WTC11 (cell line): ENCODE measurements around the gene PLCG1. TPM values are rescaled to one million over a fixed set of nuclear protein-coding genes. Genes with fewer than 3 reads are reported as not detected.
A peak's percentile ranks its signal among the peaks of the same experiment; 100 is the strongest.

Experiments
- ATAC-seq: fragments of 200-7000 bp; cut with Tn5 transposase; 2 replicates; pipeline ENCODE4 v1.10.0; 2021; ENCODE audit warnings: mild to moderate bottlenecking, moderate library complexity
- CTCF ChIA-PET: fragments of 300-600 bp; sonication (Branson Sonifier 250); formaldehyde crosslinking; loops from one replicate; lab custom pipeline; 2021; ENCODE audit warnings: antibody characterized with exemption; lab: Charles Lee
- POLR2A ChIA-PET: fragments of 350-600 bp; sonication (Branson Sonifier 250); formaldehyde crosslinking; loops from one replicate; lab custom pipeline; 2021; ENCODE audit warnings: antibody characterized with exemption; lab: Charles Lee
- DNase-seq: peaks from one replicate; pipeline ENCODE4 v3.0.0; 2021; ENCODE audit warnings: low spot score
- H3K27ac Mint-ChIP-seq: 2 replicates; pipeline ENCODE4 v1.8.0; 2021; ENCODE audit warnings: mixed read lengths
- H3K27me3 Mint-ChIP-seq: 2 replicates; pipeline ENCODE4 v1.8.0; 2021; ENCODE audit warnings: low read depth, mild to moderate bottlenecking, moderate library complexity, mixed read lengths
- H3K36me3 Mint-ChIP-seq: 2 replicates; pipeline ENCODE4 v1.8.0; 2021; ENCODE audit warnings: mixed read lengths
- H3K4me1 Mint-ChIP-seq: 2 replicates; pipeline ENCODE4 v1.8.0; 2022; ENCODE audit warnings: mixed read lengths
- H3K4me3 Mint-ChIP-seq: 2 replicates; pipeline ENCODE4 v1.8.0; 2021; ENCODE audit warnings: mild to moderate bottlenecking, moderate library complexity, mixed read lengths
- H3K9me3 Mint-ChIP-seq: 2 replicates; pipeline ENCODE4 v1.8.0; 2021; ENCODE audit warnings: mixed read lengths
- ELF4 ChIP-seq: sonication (generic); formaldehyde crosslinking; IDR thresholded peaks from 2 replicates; pipeline ENCODE4 v1.8.1; 2022; ENCODE audit warnings: low read depth, mild to moderate bottlenecking, moderate library complexity, missing genetic modification reagents
- HMGA2 ChIP-seq: fragments of 250-450 bp; sonication (Bioruptor Pico); IDR thresholded peaks from 2 replicates; pipeline ENCODE4 v1.4.0; 2021; ENCODE audit warnings: mild to moderate bottlenecking, moderate library complexity
- IRF2 ChIP-seq: sonication (generic); formaldehyde crosslinking; IDR thresholded peaks from 2 replicates; pipeline ENCODE4 v1.8.0; 2022; ENCODE audit warnings: low read depth, missing genetic modification reagents, borderline replicate concordance
- MYBL2 ChIP-seq: sonication (generic); formaldehyde crosslinking; IDR thresholded peaks from 2 replicates; pipeline ENCODE4 v1.8.1; 2023; ENCODE audit warnings: mild to moderate bottlenecking, moderate library complexity, missing genetic modification reagents
- NR3C1 ChIP-seq: sonication (generic); formaldehyde crosslinking; conservative IDR thresholded peaks from 2 replicates; pipeline ENCODE4 v1.8.1; 2023; ENCODE audit warnings: low read depth, mild to moderate bottlenecking, missing genetic modification reagents
- OVOL2 ChIP-seq: fragments of 250-450 bp; sonication (Bioruptor Pico); IDR thresholded peaks from 2 replicates; pipeline ENCODE4 v1.9.0; 2021; ENCODE audit warnings: mild to moderate bottlenecking, borderline replicate concordance
- TCF7 ChIP-seq: sonication (generic); formaldehyde crosslinking; IDR thresholded peaks from 2 replicates; pipeline ENCODE4 v1.8.0; 2022; ENCODE audit warnings: mild to moderate bottlenecking, low read depth, missing genetic modification reagents, moderate library complexity
- ZBTB21 ChIP-seq: sonication (generic); formaldehyde crosslinking; IDR thresholded peaks from 2 replicates; pipeline ENCODE4 v1.8.1; 2023; ENCODE audit warnings: mild to moderate bottlenecking, missing genetic modification reagents, borderline replicate concordance
- ZNF396 ChIP-seq: fragments of 250-450 bp; sonication (Bioruptor Pico); IDR thresholded peaks from 2 replicates; pipeline ENCODE4 v1.8.0; 2021; ENCODE audit warnings: mild to moderate bottlenecking, moderate library complexity, borderline replicate concordance
- total RNA-seq: library from RNA; stranded (reverse); gene quantifications from 3 replicates; pipeline ENCODE4 v1.2.3, GENCODE V29; 2021
- TF ChIP-seq, protein P1 (sequence below): sonication (generic); formaldehyde crosslinking; IDR thresholded peaks from 2 replicates; pipeline ENCODE4 v1.8.1; 2023; ENCODE audit warnings: mild to moderate bottlenecking, moderate library complexity, missing genetic modification reagents
- TF ChIP-seq, protein P2 (sequence below): sonication (generic); formaldehyde crosslinking; IDR thresholded peaks from 2 replicates; pipeline ENCODE4 v1.8.0; 2023; ENCODE audit warnings: mild to moderate bottlenecking, missing genetic modification reagents
- TF ChIP-seq, protein P3 (sequence below): sonication (generic); formaldehyde crosslinking; IDR thresholded peaks from 2 replicates; pipeline ENCODE4 v1.8.1; 2023; ENCODE audit warnings: mild to moderate bottlenecking, missing genetic modification reagents, moderate library complexity
- TF ChIP-seq, protein P4 (sequence below): sonication (generic); formaldehyde crosslinking; IDR thresholded peaks from 2 replicates; pipeline ENCODE4 v1.8.1; 2022; ENCODE audit warnings: mild to moderate bottlenecking, moderate library complexity, missing genetic modification reagents
- TF ChIP-seq, protein P5 (sequence below): fragments of 250-450 bp; sonication (Bioruptor Pico); IDR thresholded peaks from 2 replicates; pipeline ENCODE4 v1.9.0; 2021; ENCODE audit warnings: mild to moderate bottlenecking
- TF ChIP-seq, protein P6 (sequence below): fragments of 250-450 bp; sonication (Bioruptor Pico); conservative IDR thresholded peaks from 2 replicates; pipeline ENCODE4 v1.9.0; 2021; ENCODE audit warnings: mild to moderate bottlenecking

PLCG1 gene
- total RNA-seq, 1 experiment from 2014 or later: 201 TPM

DNA sequence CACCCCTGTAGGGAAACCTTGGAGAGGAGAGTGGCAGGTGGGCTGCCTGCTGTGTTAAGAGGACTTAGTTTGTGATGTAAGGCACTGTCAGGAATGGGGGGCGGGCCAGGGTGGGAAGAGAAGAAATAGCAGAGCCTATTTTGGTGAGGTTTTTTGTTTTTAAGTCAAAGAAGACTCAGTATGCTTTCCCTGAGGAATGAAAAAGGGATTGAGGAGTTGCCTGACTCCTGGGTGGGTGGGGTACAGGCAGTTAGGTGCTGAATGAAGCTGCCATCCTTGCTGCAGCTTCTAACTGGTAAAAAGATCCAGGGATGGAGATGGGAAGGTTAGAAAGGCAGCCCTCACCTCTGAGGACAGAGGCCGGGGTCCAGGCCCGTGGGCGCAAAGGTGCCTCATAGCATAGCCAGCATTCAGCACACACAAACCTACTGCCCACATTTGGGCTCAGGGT is 37.9 kb downstream of the PLCG1 start:
- ChIA-PET POLR2A (no interaction called here), CTCF (interaction anchor here (1.2 to 1.4 kb wide), 2 partner anchors 75 to 165 kb away, joined by 4 read pairs; partner anchors contain the start of gene LPIN3)
- no peak overlapping the region for H3K27ac Mint-ChIP-seq
- H3K27me3 Mint-ChIP-seq: no peaks in the 10 kb centered on the region
- TF ChIP-seq, protein P1, sequence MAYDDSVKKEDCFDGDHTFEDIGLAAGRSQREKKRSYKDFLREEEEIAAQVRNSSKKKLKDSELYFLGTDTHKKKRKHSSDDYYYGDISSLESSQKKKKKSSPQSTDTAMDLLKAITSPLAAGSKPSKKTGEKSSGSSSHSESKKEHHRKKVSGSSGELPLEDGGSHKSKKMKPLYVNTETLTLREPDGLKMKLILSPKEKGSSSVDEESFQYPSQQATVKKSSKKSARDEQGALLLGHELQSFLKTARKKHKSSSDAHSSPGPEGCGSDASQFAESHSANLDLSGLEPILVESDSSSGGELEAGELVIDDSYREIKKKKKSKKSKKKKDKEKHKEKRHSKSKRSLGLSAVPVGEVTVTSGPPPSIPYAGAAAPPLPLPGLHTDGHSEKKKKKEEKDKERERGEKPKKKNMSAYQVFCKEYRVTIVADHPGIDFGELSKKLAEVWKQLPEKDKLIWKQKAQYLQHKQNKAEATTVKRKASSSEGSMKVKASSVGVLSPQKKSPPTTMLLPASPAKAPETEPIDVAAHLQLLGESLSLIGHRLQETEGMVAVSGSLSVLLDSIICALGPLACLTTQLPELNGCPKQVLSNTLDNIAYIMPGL (CRISPR knock-in tag): no peak
- TF ChIP-seq, protein P2, sequence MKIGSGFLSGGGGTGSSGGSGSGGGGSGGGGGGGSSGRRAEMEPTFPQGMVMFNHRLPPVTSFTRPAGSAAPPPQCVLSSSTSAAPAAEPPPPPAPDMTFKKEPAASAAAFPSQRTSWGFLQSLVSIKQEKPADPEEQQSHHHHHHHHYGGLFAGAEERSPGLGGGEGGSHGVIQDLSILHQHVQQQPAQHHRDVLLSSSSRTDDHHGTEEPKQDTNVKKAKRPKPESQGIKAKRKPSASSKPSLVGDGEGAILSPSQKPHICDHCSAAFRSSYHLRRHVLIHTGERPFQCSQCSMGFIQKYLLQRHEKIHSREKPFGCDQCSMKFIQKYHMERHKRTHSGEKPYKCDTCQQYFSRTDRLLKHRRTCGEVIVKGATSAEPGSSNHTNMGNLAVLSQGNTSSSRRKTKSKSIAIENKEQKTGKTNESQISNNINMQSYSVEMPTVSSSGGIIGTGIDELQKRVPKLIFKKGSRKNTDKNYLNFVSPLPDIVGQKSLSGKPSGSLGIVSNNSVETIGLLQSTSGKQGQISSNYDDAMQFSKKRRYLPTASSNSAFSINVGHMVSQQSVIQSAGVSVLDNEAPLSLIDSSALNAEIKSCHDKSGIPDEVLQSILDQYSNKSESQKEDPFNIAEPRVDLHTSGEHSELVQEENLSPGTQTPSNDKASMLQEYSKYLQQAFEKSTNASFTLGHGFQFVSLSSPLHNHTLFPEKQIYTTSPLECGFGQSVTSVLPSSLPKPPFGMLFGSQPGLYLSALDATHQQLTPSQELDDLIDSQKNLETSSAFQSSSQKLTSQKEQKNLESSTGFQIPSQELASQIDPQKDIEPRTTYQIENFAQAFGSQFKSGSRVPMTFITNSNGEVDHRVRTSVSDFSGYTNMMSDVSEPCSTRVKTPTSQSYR: no peak
- TF ChIP-seq, protein P3, sequence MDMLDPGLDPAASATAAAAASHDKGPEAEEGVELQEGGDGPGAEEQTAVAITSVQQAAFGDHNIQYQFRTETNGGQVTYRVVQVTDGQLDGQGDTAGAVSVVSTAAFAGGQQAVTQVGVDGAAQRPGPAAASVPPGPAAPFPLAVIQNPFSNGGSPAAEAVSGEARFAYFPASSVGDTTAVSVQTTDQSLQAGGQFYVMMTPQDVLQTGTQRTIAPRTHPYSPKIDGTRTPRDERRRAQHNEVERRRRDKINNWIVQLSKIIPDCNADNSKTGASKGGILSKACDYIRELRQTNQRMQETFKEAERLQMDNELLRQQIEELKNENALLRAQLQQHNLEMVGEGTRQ: no peak
- TF ChIP-seq MYBL2 (no peak), OVOL2 (CRISPR knock-in tag) (no peak), NR3C1 (CRISPR knock-in tag) (no peak), ZBTB21 (CRISPR knock-in tag) (no peak), HMGA2 (CRISPR knock-in tag) (no peak), ZNF396 (no peak), ELF4 (no peak)
- TF ChIP-seq, protein P4, sequence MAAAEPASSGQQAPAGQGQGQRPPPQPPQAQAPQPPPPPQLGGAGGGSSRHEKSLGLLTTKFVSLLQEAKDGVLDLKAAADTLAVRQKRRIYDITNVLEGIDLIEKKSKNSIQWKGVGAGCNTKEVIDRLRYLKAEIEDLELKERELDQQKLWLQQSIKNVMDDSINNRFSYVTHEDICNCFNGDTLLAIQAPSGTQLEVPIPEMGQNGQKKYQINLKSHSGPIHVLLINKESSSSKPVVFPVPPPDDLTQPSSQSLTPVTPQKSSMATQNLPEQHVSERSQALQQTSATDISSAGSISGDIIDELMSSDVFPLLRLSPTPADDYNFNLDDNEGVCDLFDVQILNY (CRISPR knock-in tag): no peak
- TF ChIP-seq, protein P5, sequence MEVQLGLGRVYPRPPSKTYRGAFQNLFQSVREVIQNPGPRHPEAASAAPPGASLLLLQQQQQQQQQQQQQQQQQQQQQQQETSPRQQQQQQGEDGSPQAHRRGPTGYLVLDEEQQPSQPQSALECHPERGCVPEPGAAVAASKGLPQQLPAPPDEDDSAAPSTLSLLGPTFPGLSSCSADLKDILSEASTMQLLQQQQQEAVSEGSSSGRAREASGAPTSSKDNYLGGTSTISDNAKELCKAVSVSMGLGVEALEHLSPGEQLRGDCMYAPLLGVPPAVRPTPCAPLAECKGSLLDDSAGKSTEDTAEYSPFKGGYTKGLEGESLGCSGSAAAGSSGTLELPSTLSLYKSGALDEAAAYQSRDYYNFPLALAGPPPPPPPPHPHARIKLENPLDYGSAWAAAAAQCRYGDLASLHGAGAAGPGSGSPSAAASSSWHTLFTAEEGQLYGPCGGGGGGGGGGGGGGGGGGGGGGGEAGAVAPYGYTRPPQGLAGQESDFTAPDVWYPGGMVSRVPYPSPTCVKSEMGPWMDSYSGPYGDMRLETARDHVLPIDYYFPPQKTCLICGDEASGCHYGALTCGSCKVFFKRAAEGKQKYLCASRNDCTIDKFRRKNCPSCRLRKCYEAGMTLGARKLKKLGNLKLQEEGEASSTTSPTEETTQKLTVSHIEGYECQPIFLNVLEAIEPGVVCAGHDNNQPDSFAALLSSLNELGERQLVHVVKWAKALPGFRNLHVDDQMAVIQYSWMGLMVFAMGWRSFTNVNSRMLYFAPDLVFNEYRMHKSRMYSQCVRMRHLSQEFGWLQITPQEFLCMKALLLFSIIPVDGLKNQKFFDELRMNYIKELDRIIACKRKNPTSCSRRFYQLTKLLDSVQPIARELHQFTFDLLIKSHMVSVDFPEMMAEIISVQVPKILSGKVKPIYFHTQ (CRISPR knock-in tag): no peak
- H3K36me3 Mint-ChIP-seq: peaks cover 52% of the 10 kb centered on the region
- no peaks in the 10 kb centered on the region for H3K9me3 Mint-ChIP-seq
- ATAC-seq: no peak
- DNase-seq: peak; percentile 1
- peaks cover 13% of the 10 kb centered on the region for H3K4me1 Mint-ChIP-seq
- H3K4me3 Mint-ChIP-seq: no peak overlapping the region

DNA sequence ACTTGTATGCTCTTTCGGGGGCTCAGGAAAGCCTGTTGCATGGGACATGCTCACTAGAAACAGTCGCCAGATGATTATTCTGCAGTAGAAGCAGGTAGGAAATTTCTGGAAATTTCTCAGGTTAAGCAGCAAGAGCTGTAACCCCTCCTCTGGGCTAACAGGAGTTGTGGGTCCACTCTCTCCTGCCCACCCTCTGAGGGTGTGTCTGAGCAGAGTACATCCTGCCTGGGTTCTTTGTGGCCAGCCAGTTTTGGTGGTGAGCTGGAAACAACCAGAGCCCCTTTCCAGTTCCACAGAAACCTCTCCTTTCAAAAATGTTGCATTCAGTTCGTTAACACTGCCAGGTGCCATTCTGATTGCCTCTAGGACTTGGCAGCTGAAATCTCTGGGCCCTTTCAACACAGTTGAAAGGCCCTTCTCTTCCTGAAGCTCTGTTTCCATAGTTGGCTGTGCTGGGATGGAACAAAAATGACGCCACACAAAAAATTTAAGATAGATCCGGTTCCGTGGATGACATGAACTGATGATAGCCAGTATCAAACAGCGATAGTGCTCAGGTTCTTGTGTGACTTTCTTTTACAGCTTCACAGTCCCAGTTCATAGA is 38.5 kb downstream of the PLCG1 start:
- TF ChIP-seq, protein P6, sequence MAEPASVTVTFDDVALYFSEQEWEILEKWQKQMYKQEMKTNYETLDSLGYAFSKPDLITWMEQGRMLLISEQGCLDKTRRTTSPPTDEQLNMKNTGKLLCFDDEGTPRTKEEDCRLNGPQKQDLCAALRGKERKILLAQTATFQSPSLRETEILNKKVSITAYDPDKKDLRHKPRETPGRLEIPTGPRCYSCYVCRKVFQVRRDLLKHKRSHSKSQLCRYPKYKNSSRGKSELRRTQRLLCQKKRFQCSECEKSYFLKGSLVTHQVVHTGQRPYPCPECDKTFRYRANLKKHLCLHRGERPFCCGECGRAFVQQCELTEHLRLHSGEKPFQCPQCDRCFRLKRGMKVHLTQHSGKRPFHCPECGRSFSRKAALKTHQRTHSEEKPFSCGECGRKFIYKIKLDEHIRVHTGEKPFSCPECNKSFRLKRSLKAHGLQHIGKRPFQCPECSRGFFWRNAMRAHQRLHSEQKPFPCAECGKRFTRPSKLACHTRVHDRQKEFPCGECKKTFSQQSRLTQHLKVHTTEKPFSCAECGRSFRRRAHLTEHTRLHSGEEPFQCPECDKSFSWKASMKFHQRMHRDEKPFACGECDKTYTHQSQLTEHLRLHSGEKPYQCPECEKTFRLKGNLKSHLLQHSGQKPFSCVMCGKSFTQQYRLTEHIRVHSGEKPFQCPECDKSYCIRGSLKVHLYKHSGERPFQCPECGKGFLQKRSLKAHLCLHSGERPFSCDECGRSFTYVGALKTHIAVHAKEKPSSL: no peak
- TF ChIP-seq IRF2 (no peak), TCF7 (CRISPR knock-in tag) (no peak)
- no peaks in the 10 kb centered on the region for H3K9me3 Mint-ChIP-seq
- ATAC-seq: no peak
- peaks cover 46% of the 10 kb centered on the region for H3K36me3 Mint-ChIP-seq
- no peak overlapping the region for H3K4me3 Mint-ChIP-seq
- H3K27ac Mint-ChIP-seq: peak overlapping the region; percentile 52; the same call in 1 of the 2 replicates
- DNase-seq: no peak
- peaks cover 13% of the 10 kb centered on the region for H3K4me1 Mint-ChIP-seq
- H3K27me3 Mint-ChIP-seq: no peaks in the 10 kb centered on the region
- ChIA-PET POLR2A (no interaction called here), CTCF (interaction anchor here (1.4 to 1.7 kb wide), 2 partner anchors 74 to 165 kb away, joined by 4 to 5 read pairs; partner anchors contain the start of gene LPIN3)
